Natural killer cell (primary cell): Measurements from ENCODE around the gene ABCB8. TPM values are rescaled to one million over a fixed set of nuclear protein-coding genes. Genes with fewer than 3 reads are reported as not detected.
A peak's percentile ranks its signal among the peaks of the same experiment; 100 is the strongest.

ENCODE experiments used
- ATAC-seq, 3 donors: fragments of 150-1000 bp in 2 of 3; fragments of 200-7000 bp in 1 of 3; cut with Tn5 transposase; 1 replicate in 1 of 3; 2 replicates in 2 of 3; pipeline ENCODE4 v1.10.0; 2021; ENCODE audit warnings: mild to moderate bottlenecking in 2 of 3, moderate library complexity in 2 of 3
- DNase-seq, 2 donors: peaks; one replicate each; pipeline versions ENCODE4 v3.0.0 to v3.0.0-alpha.2; 2013 to 2021; ENCODE audit warnings: mixed read lengths in 1 of 2
- H3K27ac ChIP-seq: one replicate; pipeline ENCODE4 v1.5.1; 2013; ENCODE audit warnings: mild to moderate bottlenecking, low read length
- H3K27me3 ChIP-seq: one replicate; pipeline ENCODE4 v1.6.1; 2013; ENCODE audit warnings: low read length; ENCODE audit not compliant: control insufficient read depth, insufficient read depth
- H3K36me3 ChIP-seq: one replicate; pipeline ENCODE4 v1.6.1; 2013; ENCODE audit warnings: low read length; ENCODE audit not compliant: control insufficient read depth, insufficient read depth
- H3K4me1 ChIP-seq: one replicate; pipeline ENCODE4 v1.6.1; 2013; ENCODE audit warnings: low read length; ENCODE audit not compliant: control insufficient read depth, insufficient read depth
- H3K4me3 ChIP-seq: one replicate; pipeline ENCODE4 v1.5.1; 2013; ENCODE audit warnings: low read length
- H3K9me3 ChIP-seq: one replicate; pipeline ENCODE4 v1.6.1; 2013; ENCODE audit warnings: low read length; ENCODE audit not compliant: control insufficient read depth, insufficient read depth
- H3K27ac Mint-ChIP-seq, 2 donors: one replicate each; pipeline ENCODE4 v1.8.0; 2022; ENCODE audit warnings: mild to moderate bottlenecking in 2 of 2, mixed read lengths in 2 of 2, moderate library complexity in 1 of 2
- H3K27me3 Mint-ChIP-seq, 2 donors: one replicate each; pipeline ENCODE4 v1.8.0; 2022; ENCODE audit warnings: low read depth in 2 of 2, mixed read lengths in 2 of 2
- H3K36me3 Mint-ChIP-seq: one replicate; pipeline ENCODE4 v1.8.0; 2022; ENCODE audit warnings: mixed read lengths
- H3K4me1 Mint-ChIP-seq, 2 donors: one replicate each; pipeline ENCODE4 v1.8.0; 2022; ENCODE audit warnings: mixed read lengths in 2 of 2
- H3K4me3 Mint-ChIP-seq: one replicate; pipeline ENCODE4 v1.8.0; 2022; ENCODE audit warnings: mild to moderate bottlenecking, moderate library complexity, mixed read lengths
- H3K9me3 Mint-ChIP-seq, 2 donors: one replicate each; pipeline ENCODE4 v1.8.0; 2022; ENCODE audit warnings: mixed read lengths in 2 of 2
- CTCF ChIP-seq: fragments of 200-600 bp; IDR thresholded peaks from one replicate; pipeline ENCODE4 v1.8.0; 2022; ENCODE audit warnings: antibody characterized with exemption
- WGBS: methylation state at CpG from one replicate; pipeline ENCODE4 v1.1.7; 2013; ENCODE audit warnings: missing lambda C conversion rate; ENCODE audit not compliant: insufficient coverage; 5-methylcytosine and 5-hydroxymethylcytosine counted together
- intact Hi-C: fragments of 100-400 bp; cut with micrococcal nuclease; formaldehyde crosslinking; loops from one replicate; pipeline ENCODE4 v1.14.2; 2022
- total RNA-seq, 4 donors: library from RNA; stranded (reverse); fragments of 120-200 nt in 1 of 4; gene quantifications; one replicate each; pipeline versions ENCODE4 v1.2.3 to v1.2.4, GENCODE V29; 2013 to 2022

ABCB8 gene
- total RNA-seq, 3 donors from 2014 or later (not counting 1 experiment from before 2014, with no cell fraction given): 50.6 to 60.5 (median 53.7) TPM

GRCh38 chr7:150986556-150986955 is 41.7 kb upstream of the ABCB8 start:
- peaks cover 44 to 52% of the 10 kb centered on the region in 2 donors for H3K27me3 Mint-ChIP-seq
- peaks cover 0 to 5% of the 10 kb centered on the region in 2 donors for H3K9me3 Mint-ChIP-seq
- no peak for ATAC-seq
- H3K4me3 Mint-ChIP-seq: no peak overlapping the region
- no peak for TF ChIP-seq CTCF
- Histone ChIP-seq H3K9me3 (no peaks in the 10 kb centered on the region), H3K27me3 (peaks cover 16% of the 10 kb centered on the region), H3K4me3 (no peak overlapping the region), H3K27ac (no peak overlapping the region), H3K36me3 (no peaks in the 10 kb centered on the region), H3K4me1 (peaks cover 14% of the 10 kb centered on the region)
- intact Hi-C loops: no loop called here
- H3K4me1 Mint-ChIP-seq: peaks cover 16 to 19% of the 10 kb centered on the region in 2 donors
- H3K27ac Mint-ChIP-seq: no peak overlapping the region
- WGBS: 81% methylated on average over 5 of the region's 5 CpGs
- DNase-seq: no peak
- H3K36me3 Mint-ChIP-seq: no peaks in the 10 kb centered on the region

GRCh38 chr7:150988230-150989226 is 39.7 kb upstream of the ABCB8 start:
- Mint-ChIP-seq H3K27me3 (peaks cover 30 to 32% of the 10 kb centered on the region in 2 donors), H3K9me3 (peaks cover 0 to 5% of the 10 kb centered on the region in 2 donors), H3K27ac (no peak overlapping the region), H3K36me3 (no peaks in the 10 kb centered on the region), H3K4me1 (peaks cover 16 to 19% of the 10 kb centered on the region in 2 donors), H3K4me3 (peak overlapping the region; percentile 21)
- Histone ChIP-seq H3K27ac (no peak overlapping the region), H3K4me3 (no peak overlapping the region), H3K9me3 (no peaks in the 10 kb centered on the region), H3K36me3 (no peaks in the 10 kb centered on the region), H3K4me1 (peaks cover 14% of the 10 kb centered on the region), H3K27me3 (peaks cover 16% of the 10 kb centered on the region)
- 10% methylated on average over 29 of the region's 31 CpGs for WGBS
- intact Hi-C loops: loop anchor here (1.0 kb wide), 1 partner anchor 90 kb away; no protein-coding TSS in a partner anchor
- ATAC-seq (peak; percentile 64 to 77 (median 76)), DNase-seq (peak; percentile 52 to 84)
- TF ChIP-seq CTCF: peak; percentile 85

GRCh38 chr7:150989456-150989855 is 38.8 kb upstream of the ABCB8 start:
- H3K27ac Mint-ChIP-seq: no peak overlapping the region
- no peak overlapping the region for H3K4me3 ChIP-seq
- H3K36me3 Mint-ChIP-seq: no peaks in the 10 kb centered on the region
- no peaks in the 10 kb centered on the region for H3K9me3 ChIP-seq
- intact Hi-C loops: no loop called here
- peaks cover 0 to 5% of the 10 kb centered on the region in 2 donors for H3K9me3 Mint-ChIP-seq
- H3K27me3 Mint-ChIP-seq: peaks cover 30% of the 10 kb centered on the region in 2 donors
- WGBS: 79% methylated on average over 7 of the region's 7 CpGs
- no peak for DNase-seq
- H3K4me1 Mint-ChIP-seq: peaks cover 22 to 26% of the 10 kb centered on the region in 2 donors
- ATAC-seq: no peak
- peaks cover 14% of the 10 kb centered on the region for H3K27me3 ChIP-seq
- no peaks in the 10 kb centered on the region for H3K36me3 ChIP-seq
- peaks cover 20% of the 10 kb centered on the region for H3K4me1 ChIP-seq
- H3K27ac ChIP-seq: no peak overlapping the region
- no peak overlapping the region for H3K4me3 Mint-ChIP-seq
- no peak for TF ChIP-seq CTCF
